ENCODE results near the gene ZDHHC11B.
"Not testable (repeated sequence)": the region's sequence is repeated elsewhere in the genome, so short reads cannot be mapped to it uniquely, and the experiment has no call there.

ZDHHC11B gene

DNA sequence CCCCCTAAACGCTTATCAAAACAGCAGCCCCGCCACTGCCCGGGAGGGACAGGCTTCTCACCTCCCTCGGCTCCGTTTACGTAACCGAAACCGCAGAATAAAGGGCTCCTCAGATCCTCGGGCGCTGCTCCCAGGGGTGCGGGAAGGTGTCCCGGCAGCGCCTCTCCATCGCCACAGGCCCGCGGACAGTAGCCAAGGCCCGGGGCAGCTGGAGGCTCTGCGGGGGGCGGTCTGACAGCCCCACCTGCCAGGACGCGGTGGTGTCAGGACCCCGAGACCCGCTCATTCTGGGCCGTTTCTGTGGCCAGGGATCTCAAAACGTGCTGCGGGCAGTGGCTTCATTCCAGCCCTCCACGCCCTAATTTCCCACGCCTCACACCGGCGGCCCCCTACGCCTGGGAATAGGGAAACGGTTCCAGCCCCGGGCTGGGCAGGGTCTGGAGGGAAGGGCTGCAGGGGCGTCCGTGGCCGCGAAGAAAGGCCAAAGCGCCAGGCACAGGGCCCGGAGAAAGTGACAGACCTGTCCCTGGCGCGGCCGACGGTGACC is 575 bp downstream of the ZDHHC11B start:
- not testable (repeated sequence) for DNase-seq

DNA sequence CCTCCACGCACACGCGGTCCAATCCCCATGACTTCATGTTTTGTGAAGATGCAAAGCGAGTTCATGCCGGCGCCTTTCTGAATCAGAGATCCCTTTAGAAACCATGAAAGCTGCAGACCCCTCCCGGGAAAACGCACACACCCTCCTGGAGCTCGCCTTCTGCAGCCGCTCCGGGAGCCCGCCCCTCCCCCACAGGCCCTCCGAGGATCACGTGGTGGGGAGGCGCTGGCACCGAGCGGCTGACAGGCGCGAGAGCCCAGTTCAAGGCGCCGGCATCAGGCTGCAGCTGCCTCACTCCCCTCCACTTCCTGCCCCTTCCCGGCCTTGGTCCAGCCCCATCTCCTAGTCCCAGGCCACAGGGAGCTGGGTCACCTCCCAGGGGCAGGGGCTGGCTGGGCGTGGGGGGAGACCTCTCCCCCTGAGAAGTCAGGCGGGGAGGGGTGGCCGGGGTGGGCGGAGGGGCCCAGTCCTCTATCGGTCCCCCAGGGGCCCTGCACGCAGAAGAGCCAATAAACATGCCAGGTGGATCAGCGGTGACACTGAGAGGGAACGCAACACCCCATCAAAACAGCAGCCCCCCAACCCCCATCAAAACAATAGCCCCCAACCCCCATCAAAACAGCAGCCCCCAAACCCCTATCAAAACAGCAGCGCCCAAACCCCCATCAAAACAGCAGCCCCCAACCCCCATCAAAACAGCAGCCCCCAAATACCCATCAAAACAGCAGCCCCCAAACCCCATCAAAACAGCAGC is 1.3 kb downstream of the ZDHHC11B start:
- DNase-seq: not testable (repeated sequence)

DNA sequence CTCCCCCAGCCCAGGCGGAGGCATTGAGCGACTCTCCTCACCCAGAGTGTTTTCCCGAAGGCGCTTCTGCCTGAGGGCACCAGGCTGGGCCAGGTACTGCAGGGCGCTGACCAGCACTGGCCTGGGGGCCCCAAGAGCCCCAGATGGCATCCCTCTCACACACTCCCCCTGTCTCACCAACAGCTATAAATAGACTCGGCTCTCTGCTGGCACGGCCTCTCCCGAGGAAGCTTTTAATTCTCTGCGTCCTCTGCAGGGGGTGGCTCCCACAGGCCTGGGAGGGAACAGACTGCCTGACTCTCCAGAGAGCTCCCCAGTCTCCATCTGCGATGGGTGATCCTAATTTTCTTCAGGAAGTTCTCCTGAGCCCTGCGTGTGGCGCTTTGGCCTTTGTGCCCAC is 2.2 kb downstream of the ZDHHC11B start:
- not testable (repeated sequence) for DNase-seq

DNA sequence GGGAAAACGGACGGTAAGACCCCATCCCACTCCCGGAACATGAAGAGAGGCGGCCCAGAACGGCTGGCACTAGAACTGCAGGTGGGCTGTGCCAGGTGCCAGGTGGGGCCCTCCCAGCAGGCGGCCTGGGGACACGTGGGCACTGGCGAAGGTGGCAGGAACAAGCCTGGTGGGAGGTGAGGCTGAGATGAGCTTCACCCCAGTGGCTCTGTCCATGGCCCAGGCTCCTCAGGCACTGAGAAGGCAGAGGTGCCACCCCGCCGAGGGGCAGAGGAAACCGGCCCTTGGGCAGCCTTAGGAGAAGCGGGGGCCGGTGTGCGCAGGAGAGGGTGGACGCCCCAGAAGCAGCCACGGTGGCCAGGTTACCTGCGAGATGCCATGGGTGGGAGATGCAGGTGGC is 4.0 kb downstream of the ZDHHC11B start:
- DNase-seq: not testable (repeated sequence)

DNA sequence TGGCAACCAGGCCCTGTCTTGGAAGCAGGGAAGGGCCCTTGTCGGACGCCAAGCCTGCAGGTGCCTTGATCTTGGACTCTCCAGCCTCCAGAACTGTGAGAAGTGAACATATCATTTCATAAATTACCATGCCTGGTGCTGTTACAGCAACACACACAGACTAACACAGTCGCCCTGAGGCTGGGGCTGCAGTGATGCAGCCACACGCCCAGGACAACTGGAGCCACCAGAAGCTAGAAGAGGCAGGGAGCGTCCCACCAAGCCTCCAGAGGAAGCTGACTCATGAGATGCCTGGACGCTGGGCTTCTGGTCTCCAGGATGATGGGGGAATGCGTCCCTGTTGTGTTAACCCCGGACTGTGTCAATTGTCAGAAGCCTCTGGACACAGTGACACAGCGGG is 5.6 kb downstream of the ZDHHC11B start:
- not testable (repeated sequence) for DNase-seq

DNA sequence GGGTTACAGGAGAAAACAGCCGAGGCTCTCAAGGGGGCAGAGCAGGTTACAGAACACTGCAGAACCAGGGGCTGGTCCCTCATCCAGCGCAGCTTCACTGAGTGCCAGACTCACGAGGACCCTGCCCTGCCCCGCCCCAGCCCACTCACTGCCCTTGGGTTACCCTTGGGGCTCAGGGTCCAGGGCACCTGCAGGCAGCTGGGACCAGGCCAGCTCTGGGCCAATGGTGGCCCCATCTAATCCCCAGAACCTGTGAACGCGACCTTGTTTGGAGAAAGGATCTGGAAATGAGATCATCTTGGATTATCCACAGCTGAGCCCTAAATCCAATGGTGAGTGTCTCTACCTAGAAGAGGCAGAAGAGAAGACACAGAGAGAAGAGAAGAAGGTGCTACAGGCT is 6.1 kb downstream of the ZDHHC11B start:
- DNase-seq: not testable (repeated sequence)

DNA sequence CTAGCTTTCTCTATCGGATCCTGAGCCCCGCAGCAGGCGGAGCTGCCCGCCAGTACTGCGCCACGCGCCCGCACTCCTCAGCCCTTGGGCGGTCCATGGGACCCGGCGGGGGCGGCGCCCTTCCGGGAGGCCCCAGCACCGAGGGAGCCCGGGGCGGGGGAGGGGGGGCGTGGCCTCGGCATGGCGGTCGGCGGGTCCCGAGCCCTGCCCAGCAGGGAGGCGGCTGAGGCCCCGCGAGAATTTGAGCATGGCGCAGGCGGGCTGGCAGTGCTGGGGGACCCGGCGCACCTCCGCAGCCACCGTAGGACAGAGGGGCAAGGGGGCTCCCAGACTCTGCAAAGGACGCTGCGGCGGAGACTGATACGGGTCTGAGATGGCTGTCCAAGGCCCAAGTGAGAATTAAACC is 6.8 kb downstream of the ZDHHC11B start:
- no peak for DNase-seq

DNA sequence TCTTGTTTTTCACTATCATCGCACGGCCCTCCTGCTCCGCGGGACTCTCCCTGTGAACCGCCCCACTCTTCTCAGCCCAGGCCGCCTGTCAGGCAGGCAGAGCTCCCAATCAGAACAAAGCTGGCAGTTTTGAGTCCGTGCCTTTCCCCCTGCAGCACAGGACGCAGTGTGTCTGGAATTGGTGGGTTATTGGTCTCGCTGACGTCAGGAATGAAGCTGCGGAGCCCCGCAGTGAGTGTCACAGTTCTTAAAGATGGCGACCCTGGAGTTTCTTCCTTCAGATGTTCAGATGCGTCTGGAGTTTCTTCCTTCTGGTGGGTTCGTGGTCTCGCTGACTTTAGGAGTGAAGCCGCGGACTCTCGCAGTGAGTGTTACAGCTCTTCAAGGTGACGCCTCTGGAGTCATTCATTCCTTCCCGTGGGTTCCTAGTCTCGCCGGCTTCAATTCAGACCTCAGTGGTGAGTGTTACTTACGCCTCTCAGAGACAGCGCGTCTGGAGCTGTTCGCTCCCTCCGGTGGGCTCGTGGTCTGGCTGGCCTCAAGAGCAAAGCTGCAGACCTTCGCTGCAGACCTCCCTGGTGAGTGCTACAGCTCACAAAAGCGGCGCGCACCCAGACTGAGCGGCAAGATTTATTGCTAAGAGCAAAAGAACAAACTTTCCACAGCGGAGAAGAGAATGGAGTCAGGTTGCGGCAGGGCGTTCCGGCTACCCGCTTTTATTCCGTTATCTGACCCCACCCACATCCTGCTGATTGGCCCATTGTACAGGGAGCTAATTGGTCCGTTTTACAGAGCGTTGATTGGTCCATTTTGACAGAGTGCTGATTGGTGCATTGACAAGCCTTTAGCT is 7.4 kb downstream of the ZDHHC11B start:
- no peak for DNase-seq

DNA sequence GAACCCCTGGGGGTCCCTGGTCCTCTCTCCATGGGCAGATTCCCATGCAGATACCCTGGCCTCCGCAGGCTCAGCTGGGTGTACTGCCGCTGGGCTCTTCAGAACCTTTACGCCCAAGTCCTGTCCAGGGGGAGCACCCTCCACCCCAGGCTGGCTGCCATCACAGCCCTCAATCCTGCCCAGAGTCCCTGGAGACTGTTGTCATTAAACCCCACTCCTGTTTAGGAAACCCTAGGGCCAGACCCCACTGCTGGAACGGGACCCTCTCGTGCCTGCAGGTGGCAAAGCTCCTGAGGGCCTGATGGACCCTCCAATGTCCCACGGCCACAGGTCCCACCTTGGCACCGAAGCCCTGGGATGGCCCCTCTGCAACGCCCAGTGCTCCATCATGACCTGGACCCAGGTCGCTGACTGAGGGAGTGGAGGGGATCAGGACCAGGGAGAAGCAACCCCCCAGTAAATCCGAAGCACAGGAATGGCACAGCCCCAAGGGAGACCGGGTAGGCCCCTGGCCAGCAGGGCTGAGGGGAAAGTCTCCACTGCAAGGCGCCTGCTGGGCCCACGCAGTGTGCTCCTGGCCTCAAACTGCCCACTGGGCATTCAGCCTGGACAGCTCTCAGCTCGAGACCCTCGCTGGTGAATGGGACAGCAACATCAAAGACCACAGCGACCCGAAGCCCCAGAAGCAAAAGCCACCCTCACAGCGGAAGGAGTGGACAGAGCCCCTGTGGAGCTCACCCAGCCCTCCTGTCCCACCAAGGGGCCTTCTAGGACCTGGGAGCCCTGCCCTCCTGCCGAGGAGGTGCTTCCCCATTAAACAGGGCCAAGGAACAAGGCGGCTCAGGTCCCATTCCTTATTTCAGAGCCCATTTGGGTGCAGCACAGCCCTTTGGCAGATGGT is 8.3 kb downstream of the ZDHHC11B start:
- DNase-seq: no peak

DNA sequence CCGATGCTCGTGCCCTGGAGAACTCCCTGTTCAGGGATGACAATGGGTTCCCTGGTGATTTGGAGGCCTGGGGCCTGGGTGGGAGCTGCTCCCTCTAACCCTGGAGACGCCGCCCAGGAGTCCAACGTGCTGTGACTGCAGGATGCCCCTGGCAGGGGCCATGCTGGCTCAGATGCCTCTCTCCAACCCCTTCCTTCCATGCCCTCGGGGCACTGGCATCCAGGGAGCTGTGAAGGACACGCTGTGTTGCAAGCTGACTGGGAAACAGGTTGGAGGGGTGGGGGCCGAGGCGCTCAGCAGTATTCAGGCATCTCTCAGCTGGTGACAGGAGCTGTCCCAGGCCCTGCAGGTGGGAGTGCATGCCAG is 9.0 kb downstream of the ZDHHC11B start:
- not testable (repeated sequence) for DNase-seq

DNA sequence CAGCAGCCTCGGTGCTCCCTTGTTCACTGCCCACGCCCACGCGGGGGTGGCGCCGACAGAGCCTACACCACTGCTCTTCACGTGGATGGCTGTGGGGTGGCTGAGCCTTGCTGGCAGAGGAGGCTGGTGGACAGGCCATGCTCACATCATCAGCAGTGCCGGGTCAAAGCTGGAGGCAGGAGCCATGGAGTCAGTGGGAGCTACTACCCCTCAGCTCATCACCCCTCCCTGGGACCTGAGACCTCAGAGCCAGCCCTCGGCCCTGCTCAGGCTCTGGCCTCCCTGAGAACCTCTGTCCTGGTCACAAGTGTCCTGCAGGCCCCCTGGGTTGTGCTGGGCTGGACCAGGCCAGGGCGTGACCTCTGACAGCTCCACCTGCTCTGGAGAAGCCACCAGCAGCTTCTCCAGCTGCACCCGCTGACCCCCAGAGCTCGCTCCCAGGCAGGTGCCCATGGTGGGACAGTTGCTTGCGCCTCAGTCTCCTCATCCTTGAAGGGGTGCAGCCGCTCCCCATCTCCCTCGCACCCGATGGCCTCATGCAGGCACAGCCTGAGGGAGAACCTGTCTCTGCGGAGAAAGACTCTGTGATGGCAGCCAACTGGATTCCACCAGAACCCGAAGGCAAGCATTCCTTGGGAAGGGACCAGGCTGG is 9.5 kb downstream of the ZDHHC11B start:
- not testable (repeated sequence) for DNase-seq

DNA sequence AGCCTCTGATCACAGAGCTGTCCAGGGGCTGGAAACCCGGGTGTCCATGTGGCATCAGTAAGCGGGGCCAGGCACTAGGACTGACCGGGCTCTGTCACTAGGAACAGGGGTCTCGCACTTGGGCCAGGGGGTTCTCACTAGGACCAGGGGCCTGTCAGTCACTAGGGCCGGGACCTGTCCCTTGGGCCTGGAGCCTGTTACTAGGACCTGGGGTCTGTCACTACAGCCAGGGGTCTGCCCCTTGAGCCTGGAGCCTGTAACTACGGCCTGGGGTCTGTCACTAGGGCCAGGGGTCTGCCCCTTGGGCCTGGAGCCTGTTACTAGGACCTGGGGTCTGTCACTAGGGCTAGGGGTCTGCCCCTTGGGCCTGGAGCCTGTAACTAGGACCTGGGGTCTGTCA is 10.2 kb downstream of the ZDHHC11B start:
- not testable (repeated sequence) for DNase-seq

DNA sequence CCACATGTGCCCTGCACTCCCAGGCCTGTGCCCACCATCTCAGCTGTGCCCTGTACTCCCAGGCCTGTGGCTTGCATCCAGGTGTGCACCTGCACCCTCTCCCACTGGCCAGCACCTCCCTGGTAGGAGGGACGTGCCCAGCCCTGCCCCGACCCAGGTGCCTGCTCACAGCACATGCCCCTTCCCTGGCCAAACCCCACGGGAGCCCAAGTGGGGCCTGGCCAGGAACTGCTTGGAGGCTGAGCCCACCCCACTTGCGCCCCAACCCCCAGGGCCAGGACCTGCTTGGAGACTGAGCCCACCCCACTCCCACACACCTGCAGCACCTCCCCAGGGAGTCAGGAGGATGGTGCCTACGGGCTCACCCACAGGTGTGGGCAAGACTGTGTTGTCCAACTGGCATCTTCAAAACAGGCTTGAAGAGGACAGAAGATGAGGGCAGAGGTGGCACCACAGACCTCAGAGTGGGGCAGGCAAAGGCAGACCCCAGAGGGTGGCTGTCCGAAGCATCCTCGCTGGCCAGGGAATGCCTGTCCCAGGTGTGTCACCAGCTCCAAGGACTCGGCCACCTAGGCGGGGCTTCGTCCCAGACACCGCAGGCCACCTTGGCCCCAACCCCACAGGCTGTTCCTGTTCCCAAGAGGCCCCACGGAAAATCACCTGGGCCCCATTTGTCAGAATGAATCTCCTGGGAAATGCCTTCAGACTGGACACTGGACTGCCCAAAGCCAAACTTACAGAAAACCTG is 10.8 kb downstream of the ZDHHC11B start:
- no peak for DNase-seq

DNA sequence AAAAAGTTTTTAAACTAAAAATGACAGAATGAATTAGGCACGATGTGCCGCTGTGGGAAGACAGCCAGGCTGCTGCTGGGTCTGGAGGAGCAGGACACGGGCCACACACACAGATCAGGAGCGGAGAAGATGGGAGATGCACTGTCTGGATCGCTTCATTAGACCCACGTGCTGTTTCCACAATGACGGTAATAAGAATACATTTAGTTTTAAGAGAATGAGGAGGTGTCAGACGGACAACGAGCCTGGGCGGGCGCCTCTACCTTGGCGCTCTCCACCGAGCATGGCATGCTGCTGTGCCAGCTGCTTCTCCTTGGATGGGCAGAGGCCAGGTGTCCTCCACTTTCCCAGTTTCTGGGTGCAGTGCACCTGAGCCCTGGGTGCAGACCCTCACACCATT is 11.6 kb downstream of the ZDHHC11B start:
- DNase-seq: not testable (repeated sequence)

DNA sequence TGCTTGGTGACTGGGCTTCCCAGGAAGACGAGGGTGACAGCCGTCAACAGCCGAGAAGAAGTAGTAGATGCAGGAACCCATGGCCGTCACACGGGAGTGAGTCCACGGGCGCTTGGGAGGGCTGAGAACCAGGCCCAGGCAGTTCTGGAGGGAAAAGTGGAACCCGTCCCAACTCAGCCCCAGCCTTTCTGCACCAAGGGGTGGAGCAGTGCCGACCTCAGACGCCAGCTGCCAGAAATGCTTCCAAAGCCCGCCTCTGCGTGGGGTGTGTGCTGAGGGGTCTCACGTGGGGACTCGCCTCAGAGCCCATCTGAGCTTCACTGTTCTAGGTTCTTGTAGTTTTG is 12.0 kb downstream of the ZDHHC11B start:
- DNase-seq: not testable (repeated sequence)

DNA sequence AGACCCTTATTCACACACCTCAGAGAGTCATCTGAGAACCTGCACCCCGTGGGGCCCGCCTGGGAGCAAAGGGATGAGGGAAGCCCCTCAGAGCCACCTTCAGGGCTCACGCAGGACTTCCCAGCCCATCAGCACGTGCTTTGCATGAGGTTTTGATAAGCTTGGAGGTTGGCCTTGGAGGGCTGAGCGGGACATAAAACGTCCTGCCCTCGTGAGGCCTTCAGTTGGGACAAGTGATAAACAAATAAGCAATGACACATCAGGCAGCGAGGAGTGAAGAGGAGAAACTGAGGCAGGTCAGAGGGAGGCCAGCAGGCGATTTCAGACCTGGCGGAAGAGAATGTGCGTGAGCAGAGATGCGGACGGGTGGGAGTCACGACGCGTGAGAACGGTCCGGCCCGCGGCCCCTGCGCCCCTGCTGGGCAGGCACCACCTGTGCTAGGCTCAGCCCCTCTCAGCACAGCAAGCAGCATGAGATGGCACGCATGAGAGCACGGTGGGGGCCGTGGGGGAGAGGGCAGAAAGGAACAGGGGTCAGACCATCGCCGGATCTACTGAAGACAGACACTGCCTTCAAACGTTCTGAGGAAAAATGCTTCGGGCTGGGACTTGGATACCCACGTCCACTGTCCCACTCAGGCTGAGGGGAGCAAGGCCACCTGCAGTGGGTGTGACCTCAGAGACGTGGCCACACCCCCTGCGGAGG is 12.5 kb downstream of the ZDHHC11B start:
- DNase-seq: not testable (repeated sequence)

DNA sequence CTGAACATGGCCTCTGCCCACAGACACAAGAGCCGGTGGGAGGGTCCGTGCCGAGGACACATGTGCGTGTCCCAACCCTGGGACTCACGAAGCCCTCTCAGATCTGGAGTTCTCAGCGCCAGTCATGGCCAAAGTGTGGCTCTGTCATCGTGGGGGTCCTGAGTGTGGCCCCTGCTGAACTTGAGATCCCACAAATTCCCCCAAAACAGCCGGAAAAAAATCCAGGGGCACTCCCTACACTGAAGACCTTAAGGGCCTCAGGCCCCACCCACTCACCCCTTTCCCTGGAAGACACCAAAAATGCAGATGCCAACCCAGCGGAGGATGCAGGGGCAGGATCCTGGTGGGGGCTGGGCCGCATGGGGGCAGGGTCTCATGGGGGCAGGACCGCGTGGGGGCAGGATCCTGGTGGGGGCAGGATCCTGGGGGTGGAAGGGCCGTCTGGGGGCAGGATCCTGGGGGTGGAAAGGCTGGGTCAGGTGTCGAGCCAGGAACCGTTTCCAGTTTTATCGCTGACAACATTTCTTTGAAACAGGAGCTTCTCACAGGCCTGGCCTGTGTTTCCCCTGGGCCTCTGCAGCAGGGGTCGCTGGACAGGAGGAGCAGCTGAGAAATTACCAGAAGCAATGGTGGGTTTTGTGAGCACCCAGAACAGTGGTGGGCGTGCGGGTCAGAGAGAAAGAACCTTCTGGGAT is 13.3 kb downstream of the ZDHHC11B start:
- DNase-seq: not testable (repeated sequence)

DNA sequence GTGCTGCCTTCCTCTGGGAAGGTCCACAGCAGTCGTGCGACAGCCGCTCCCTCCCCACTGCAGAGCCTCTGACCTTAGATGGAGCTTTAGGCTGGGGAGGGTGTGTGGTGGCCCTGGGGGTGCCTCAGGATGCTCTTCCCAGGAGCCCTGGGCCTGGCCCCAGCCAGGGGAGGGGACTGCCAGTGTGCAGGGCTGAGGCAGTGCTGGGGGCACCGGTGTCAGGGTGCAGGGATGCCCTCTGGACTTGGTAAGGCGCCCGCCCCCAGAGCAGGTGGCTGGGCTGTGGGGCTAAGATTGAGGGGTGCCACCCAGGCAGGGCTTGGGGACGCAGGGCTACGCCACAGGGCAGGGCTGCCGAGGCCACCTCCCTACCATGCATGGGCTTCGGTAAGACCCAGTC is 13.9 kb downstream of the ZDHHC11B start:
- not testable (repeated sequence) for DNase-seq

DNA sequence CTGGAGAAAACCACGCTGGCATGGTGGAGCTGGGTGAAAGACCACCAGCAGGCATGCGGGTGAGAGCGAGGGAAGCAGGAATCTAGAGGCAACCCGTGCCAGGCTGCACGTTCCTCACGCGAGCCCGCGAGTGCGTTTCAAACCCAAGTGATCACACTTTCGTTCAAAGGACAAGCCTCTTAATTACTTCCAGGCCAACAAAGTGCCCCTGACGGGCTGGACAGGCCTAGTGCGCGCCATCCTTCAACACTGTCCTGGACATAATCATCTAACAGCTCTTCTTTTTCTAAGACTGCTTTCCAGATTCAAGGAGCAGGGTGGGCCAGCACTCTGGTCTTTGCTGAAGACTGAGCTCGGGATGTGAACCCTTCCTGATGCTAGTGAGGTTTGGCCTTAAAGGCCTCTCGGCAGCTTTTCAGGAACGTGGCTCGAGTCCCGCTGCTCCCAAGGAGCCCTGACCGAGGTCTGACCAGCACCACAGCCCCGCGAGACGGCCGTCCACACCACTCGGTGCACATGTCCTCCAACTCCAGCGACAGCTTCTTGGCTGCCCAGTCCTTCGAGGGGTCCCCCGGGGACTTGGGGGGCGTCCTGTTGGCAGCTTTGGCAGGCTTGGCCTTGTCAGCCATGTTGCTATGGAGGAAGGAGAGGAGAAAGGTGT is 14.9 kb downstream of the ZDHHC11B start:
- DNase-seq: not testable (repeated sequence)
